HepG2 (cell line): ENCODE results near the gene DND1. TPM values are rescaled to one million over a fixed set of nuclear protein-coding genes. Genes with fewer than 3 reads are reported as not detected.

ENCODE experiments used
- AFF4 ChIP-seq: sonication (generic); formaldehyde crosslinking; IDR thresholded peaks from 2 replicates; pipeline ENCODE4 v1.4.0; 2020; ENCODE audit warnings: missing genetic modification reagents
- BCLAF1 ChIP-seq: fragments of 450-650 bp; IDR thresholded peaks from 2 replicates; pipeline ENCODE4 v1.6.1; 2017; ENCODE audit warnings: mild to moderate bottlenecking
- DZIP1 ChIP-seq: sonication (generic); formaldehyde crosslinking; IDR thresholded peaks from 2 replicates; pipeline ENCODE4 v1.5.0; 2020; ENCODE audit warnings: mild to moderate bottlenecking, missing genetic modification reagents
- E2F1 ChIP-seq: sonication (generic); formaldehyde crosslinking; IDR thresholded peaks from 2 replicates; pipeline ENCODE4 v1.5.0; 2020; ENCODE audit warnings: missing genetic modification reagents
- HOXA9 ChIP-seq: sonication (generic); formaldehyde crosslinking; IDR thresholded peaks from 2 replicates; pipeline ENCODE4 v1.8.1; 2022; ENCODE audit warnings: missing genetic modification reagents, mild to moderate bottlenecking, moderate library complexity, borderline replicate concordance
- MAZ ChIP-seq, 2 experiments: sonication (generic) in 1 of 2; formaldehyde crosslinking in 1 of 2; IDR thresholded peaks; 2 replicates each; pipeline versions ENCODE4 v1.5.0 to v1.6.1; 2012 to 2020; ENCODE audit warnings: low read depth in 2 of 2, mild to moderate bottlenecking in 2 of 2, borderline replicate concordance in 1 of 2, improper control_type of control experiment in 1 of 2, low read length in 1 of 2, missing genetic modification reagents in 1 of 2, moderate library complexity in 1 of 2
- TCF7L2 ChIP-seq: IDR thresholded peaks from 2 replicates; pipeline ENCODE4 v1.6.1; 2011; ENCODE audit warnings: mild to moderate bottlenecking, low read depth, low read length, moderate library complexity
- ZBTB37 ChIP-seq: sonication (generic); formaldehyde crosslinking; IDR thresholded peaks from 2 replicates; pipeline ENCODE4 v1.4.0; 2020; ENCODE audit warnings: mild to moderate bottlenecking, missing genetic modification reagents
- ZFP41 ChIP-seq: sonication (generic); formaldehyde crosslinking; IDR thresholded peaks from 2 replicates; pipeline ENCODE4 v1.4.0; 2020; ENCODE audit warnings: mild to moderate bottlenecking, missing genetic modification reagents, borderline replicate concordance
- ZNF264 ChIP-seq: sonication (generic); formaldehyde crosslinking; IDR thresholded peaks from 2 replicates; pipeline ENCODE4 v1.4.0; 2020; ENCODE audit warnings: missing genetic modification reagents
- ZNF619 ChIP-seq: sonication (generic); formaldehyde crosslinking; IDR thresholded peaks from 2 replicates; pipeline ENCODE4 v1.4.0; 2020; ENCODE audit warnings: mild to moderate bottlenecking, missing genetic modification reagents
- ZNF644 ChIP-seq: IDR thresholded peaks from 2 replicates; pipeline ENCODE4 v1.6.1; 2016; ENCODE audit warnings: low read depth
- ZNF790 ChIP-seq: sonication (generic); formaldehyde crosslinking; IDR thresholded peaks from 2 replicates; pipeline ENCODE4 v1.8.0; 2022; ENCODE audit warnings: missing genetic modification reagents, mild to moderate bottlenecking, borderline replicate concordance
- polyA plus RNA-seq, 8 experiments: library from polyadenylated mRNA; depleted of rRNA in 3 of 8; stranded (reverse) in 7 of 8; unstranded in 1 of 8; fragments of >200 nt; fragmentation: Illumina TruSeq in 4 of 8; extraction: Trizol in 4 of 8; gene quantifications; 2 replicates each; pipeline versions ENCODE4 v1.2.1 to v1.2.3, GENCODE V29; 2011 to 2016; ENCODE audit warnings: low read depth in 4 of 8, missing spikeins in 1 of 8, mixed read lengths in 1 of 8; ENCODE audit not compliant: insufficient read depth in 1 of 8
- total RNA-seq, 5 experiments: library from RNA; depleted of rRNA; stranded (reverse); fragments of >200 nt; fragmentation: Illumina TruSeq; extraction: Trizol; gene quantifications; 2 replicates each; pipeline ENCODE4 v1.2.3, GENCODE V29; 2016; ENCODE audit warnings: low read depth in 1 of 5

Gene DND1
- total and polyA plus RNA-seq, 2 of the 13 experiments (the other 11 are each of a cell fraction or from before 2014, with no cell fraction given) = 0.48 to 0.55 TPM

- no peak for TF ChIP-seq MAZ (IDR thresholded peaks at IDR 0.05; ENCODE audit: borderline replicate concordance, low read depth, low read length)
- peak; percentile 25; the same call in 1 of the 2 replicates for TF ChIP-seq MAZ (CRISPR knock-in tag; IDR thresholded peaks at IDR 0.05; ENCODE audit: low read depth)
- peak; percentile 91 for TF ChIP-seq ZNF264 (CRISPR knock-in tag)
- TF ChIP-seq ZBTB37 (CRISPR knock-in tag) = no peak
- no peak for TF ChIP-seq HOXA9
- TF ChIP-seq DZIP1 (CRISPR knock-in tag) = no peak
- TF ChIP-seq BCLAF1 = no peak
- TF ChIP-seq E2F1 (CRISPR knock-in tag) = no peak
- peak; percentile 47; the same call in 1 of the 2 replicates for TF ChIP-seq ZNF619
- no peak for TF ChIP-seq AFF4 (CRISPR knock-in tag)
- TF ChIP-seq TCF7L2 = no peak
- TF ChIP-seq ZNF790 = peak; percentile 72; the same call in 1 of the 2 replicates
- no peak for TF ChIP-seq ZNF644 (CRISPR knock-in tag)
- no peak for TF ChIP-seq ZFP41 (CRISPR knock-in tag)
These were observed 17.9 kb upstream of the DND1 start, which contains the start of the genes HARS1 and HARS2 (continued) for GRCh38 chr5:140690941-140691924.
